Measurements from ENCODE around the gene CSTPP1. TPM values are rescaled to one million over a fixed set of nuclear protein-coding genes. Genes with fewer than 3 reads are reported as not detected.

Gene CSTPP1
- polyA plus RNA-seq, 1 donor (not counting 4 experiments of a cell fraction or from before 2014, with no cell fraction given): 20.0 TPM

DNA sequence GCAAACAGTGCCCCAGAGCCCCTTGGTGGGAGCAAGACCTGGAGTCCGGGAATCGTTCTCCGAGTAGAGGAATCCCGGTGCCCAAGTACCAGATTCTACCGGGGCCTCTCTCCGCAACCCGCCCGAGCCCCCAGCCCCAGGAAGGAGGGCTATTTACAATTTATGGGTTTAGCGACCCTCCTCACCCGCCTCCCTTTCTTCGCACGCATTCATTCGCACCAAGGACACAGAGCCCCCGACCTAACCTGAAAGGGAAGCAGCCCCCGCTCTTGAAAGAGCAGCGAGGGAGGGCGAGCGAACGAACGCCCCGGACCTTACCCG is 18.8 kb upstream of the CSTPP1 start:
- H3K9ac ChIP-seq (ENCODE audit: control insufficient read depth, extremely low read depth, insufficient read depth, low read length): peak overlapping the region; percentile 81
- H3K27ac ChIP-seq (ENCODE audit: control insufficient read depth, insufficient read depth, low read length): peak overlapping the region; percentile 78
- TF ChIP-seq EZH2 (IDR thresholded peaks at IDR 0.05; ENCODE audit: low read length): no peak
- TF ChIP-seq, protein P1, sequence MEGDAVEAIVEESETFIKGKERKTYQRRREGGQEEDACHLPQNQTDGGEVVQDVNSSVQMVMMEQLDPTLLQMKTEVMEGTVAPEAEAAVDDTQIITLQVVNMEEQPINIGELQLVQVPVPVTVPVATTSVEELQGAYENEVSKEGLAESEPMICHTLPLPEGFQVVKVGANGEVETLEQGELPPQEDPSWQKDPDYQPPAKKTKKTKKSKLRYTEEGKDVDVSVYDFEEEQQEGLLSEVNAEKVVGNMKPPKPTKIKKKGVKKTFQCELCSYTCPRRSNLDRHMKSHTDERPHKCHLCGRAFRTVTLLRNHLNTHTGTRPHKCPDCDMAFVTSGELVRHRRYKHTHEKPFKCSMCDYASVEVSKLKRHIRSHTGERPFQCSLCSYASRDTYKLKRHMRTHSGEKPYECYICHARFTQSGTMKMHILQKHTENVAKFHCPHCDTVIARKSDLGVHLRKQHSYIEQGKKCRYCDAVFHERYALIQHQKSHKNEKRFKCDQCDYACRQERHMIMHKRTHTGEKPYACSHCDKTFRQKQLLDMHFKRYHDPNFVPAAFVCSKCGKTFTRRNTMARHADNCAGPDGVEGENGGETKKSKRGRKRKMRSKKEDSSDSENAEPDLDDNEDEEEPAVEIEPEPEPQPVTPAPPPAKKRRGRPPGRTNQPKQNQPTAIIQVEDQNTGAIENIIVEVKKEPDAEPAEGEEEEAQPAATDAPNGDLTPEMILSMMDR (optimal IDR thresholded peaks at IDR 0.05 in 1 of 3, IDR thresholded peaks at IDR 0.05 in 1 of 3, conservative IDR thresholded peaks at IDR 0.05 in 1 of 3; ENCODE audit: extremely low read depth in 1 of 3, insufficient read depth in 2 of 3, low read length in 3 of 3): no peak

DNA sequence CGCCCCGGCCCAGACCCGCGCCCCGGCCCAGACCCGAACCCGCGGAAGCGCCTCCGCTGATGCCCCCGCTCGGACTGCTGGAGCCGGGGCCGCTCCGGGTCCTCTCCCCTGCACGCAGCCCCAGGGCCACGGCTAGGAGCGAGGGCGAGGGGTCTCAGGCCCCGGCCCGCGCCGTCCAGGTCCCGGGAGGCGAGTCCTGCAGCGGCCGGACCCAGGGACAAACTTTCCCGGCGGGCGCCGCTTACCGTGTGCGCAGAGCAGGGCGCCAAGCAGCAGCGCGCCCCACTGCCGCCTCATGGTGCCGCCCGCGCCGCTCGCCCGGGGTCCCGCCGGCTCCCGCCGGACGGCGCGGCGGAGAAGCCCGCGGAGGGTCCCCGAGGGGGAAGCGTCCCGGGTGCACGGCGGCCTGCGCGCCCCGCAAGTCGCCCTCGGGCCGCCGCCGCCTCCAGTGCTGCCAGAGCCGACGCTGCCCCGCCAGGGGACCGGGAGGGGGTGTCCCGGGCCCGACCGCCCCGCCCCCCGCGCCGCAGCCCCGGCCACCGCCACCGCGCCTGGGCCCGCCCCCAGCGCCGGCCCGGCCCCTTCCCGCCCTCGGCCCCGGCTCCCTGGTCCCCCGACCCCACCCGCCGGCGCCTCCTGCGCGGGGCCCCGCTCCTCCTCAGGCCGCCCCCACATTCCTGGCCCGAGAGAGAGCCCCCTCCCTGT is 18.3 kb upstream of the CSTPP1 start, which contains the start of gene LRP4:
Gene LRP4, minus strand, starts transcription at position 468 of the 705 bp plus-strand sequence. Its CDS starts 171 bp downstream, at position 297.
- Histone ChIP-seq H3K27ac (ENCODE audit: control insufficient read depth, insufficient read depth, low read length) (peak within 1 kb of the TSS; percentile 78), H3K9me3 (ENCODE audit: control insufficient read depth, low read depth, low read length) (no peaks in the 10 kb centered on the region), H3K4me1 (ENCODE audit: control insufficient read depth, extremely low read depth, insufficient read depth, low read length) (peaks cover 53% of the 10 kb centered on the region), H3K9me1 (ENCODE audit: control insufficient read depth, extremely low read depth, insufficient read depth, low read length) (no peaks in the 10 kb centered on the region), H3K79me2 (ENCODE audit: control insufficient read depth, insufficient read depth, low read length) (no peaks in the 10 kb centered on the region), H3K36me3 (ENCODE audit: control insufficient read depth in 2 of 2, extremely low read depth in 1 of 2, insufficient read depth in 2 of 2, low read length in 2 of 2) (no peaks in the 10 kb centered on the region), H3K4me3 (ENCODE audit: control insufficient read depth in 2 of 3, extremely low read depth in 1 of 3, insufficient read depth in 2 of 3, low read depth in 1 of 3, low read length in 3 of 3) (peak within 1 kb of the TSS; percentile 51 to 84 (median 83)), H3K9ac (ENCODE audit: control insufficient read depth, extremely low read depth, insufficient read depth, low read length) (peak within 1 kb of the TSS; percentile 81), H2AFZ (ENCODE audit: control insufficient read depth, low read length) (peak within 1 kb of the TSS; percentile 72), H3K4me2 (ENCODE audit: control insufficient read depth, extremely low read depth, insufficient read depth, low read depth, low read length) (peak within 1 kb of the TSS; percentile 93), H3K27me3 (ENCODE audit: control insufficient read depth, extremely low read depth, insufficient read depth, low read length) (no peaks in the 10 kb centered on the region), H4K20me1 (ENCODE audit: control insufficient read depth, extremely low read depth, insufficient read depth, low read length) (no peaks in the 10 kb centered on the region)
- dilution Hi-C loops (cut with MboI; ENCODE audit: extremely low pct_ligation_motif_present, low sequenced_read_pairs): no loop called here
- FAIRE-seq (no peak), DNase-seq (ENCODE audit: low read depth, low spot score) (no peak)
- TF ChIP-seq, protein P1 (optimal IDR thresholded peaks at IDR 0.05 in 1 of 3, IDR thresholded peaks at IDR 0.05 in 1 of 3, conservative IDR thresholded peaks at IDR 0.05 in 1 of 3; ENCODE audit: extremely low read depth in 1 of 3, insufficient read depth in 2 of 3, low read length in 3 of 3): no peak
- no peak for TF ChIP-seq EZH2 (IDR thresholded peaks at IDR 0.05; ENCODE audit: low read length)

More for the DNA sequence above, 18.8 kb upstream of the CSTPP1 start:
- no peak for DNase-seq (ENCODE audit: low read depth, low spot score)
- H4K20me1 ChIP-seq (ENCODE audit: control insufficient read depth, extremely low read depth, insufficient read depth, low read length): no peaks in the 10 kb centered on the region
- dilution Hi-C loops (cut with MboI; ENCODE audit: extremely low pct_ligation_motif_present, low sequenced_read_pairs): no loop called here
- no peak for FAIRE-seq
- H3K27me3 ChIP-seq (ENCODE audit: control insufficient read depth, extremely low read depth, insufficient read depth, low read length): no peaks in the 10 kb centered on the region
- peak overlapping the region; percentile 51 to 84 (median 83) for H3K4me3 ChIP-seq (ENCODE audit: control insufficient read depth in 2 of 3, extremely low read depth in 1 of 3, insufficient read depth in 2 of 3, low read depth in 1 of 3, low read length in 3 of 3)
- no peaks in the 10 kb centered on the region for H3K79me2 ChIP-seq (ENCODE audit: control insufficient read depth, insufficient read depth, low read length)
- no peaks in the 10 kb centered on the region for H3K9me3 ChIP-seq (ENCODE audit: control insufficient read depth, low read depth, low read length)
- H3K9me1 ChIP-seq (ENCODE audit: control insufficient read depth, extremely low read depth, insufficient read depth, low read length): no peaks in the 10 kb centered on the region
- H3K4me1 ChIP-seq (ENCODE audit: control insufficient read depth, extremely low read depth, insufficient read depth, low read length): peaks cover 58% of the 10 kb centered on the region
- no peaks in the 10 kb centered on the region for H3K36me3 ChIP-seq (ENCODE audit: control insufficient read depth in 2 of 2, extremely low read depth in 1 of 2, insufficient read depth in 2 of 2, low read length in 2 of 2)
- peak overlapping the region; percentile 93 for H3K4me2 ChIP-seq (ENCODE audit: control insufficient read depth, extremely low read depth, insufficient read depth, low read depth, low read length)
- H2AFZ ChIP-seq (ENCODE audit: control insufficient read depth, low read length): peak overlapping the region; percentile 72
